Keratinocyte (primary cell): ENCODE results near the gene CLSTN3. TPM values are rescaled to one million over a fixed set of nuclear protein-coding genes. Genes with fewer than 3 reads are reported as not detected.

Experiments
- DNase-seq: peaks from one replicate; pipeline ENCODE4 v3.0.0-alpha.2; 2011; ENCODE audit warnings: low read depth, missing footprints, low spot score
- FAIRE-seq: peaks from 2 replicates; lab custom pipeline; 2011; peaks lifted over from hg19 to GRCh38; lab: Jason Lieb, UNC
- H2AFZ ChIP-seq: 2 replicates; pipeline ENCODE4 v1.6.0; 2012; ENCODE audit warnings: low read length, control low read depth, inconsistent platforms; ENCODE audit not compliant: control insufficient read depth
- H3K27ac ChIP-seq: 2 replicates; pipeline ENCODE4 v1.5.1; 2011; ENCODE audit warnings: low read length; ENCODE audit not compliant: control insufficient read depth, insufficient read depth
- H3K27me3 ChIP-seq: 3 replicates; pipeline ENCODE4 v1.6.0; 2011; ENCODE audit warnings: low read length; ENCODE audit not compliant: control insufficient read depth, insufficient read depth; ENCODE audit errors: extremely low read depth
- H3K36me3 ChIP-seq, 2 experiments: 2 replicates in 1 of 2; 3 replicates in 1 of 2; pipeline ENCODE4 v1.5.1; 2011; ENCODE audit warnings: low read length in 2 of 2, mild to moderate bottlenecking in 1 of 2; ENCODE audit not compliant: control insufficient read depth in 2 of 2, insufficient read depth in 2 of 2; ENCODE audit errors: extremely low read depth in 1 of 2
- H3K4me1 ChIP-seq: 3 replicates; pipeline ENCODE4 v1.5.1; 2011; ENCODE audit warnings: low read length; ENCODE audit not compliant: control insufficient read depth, insufficient read depth; ENCODE audit errors: extremely low read depth
- H3K4me2 ChIP-seq: 3 replicates; pipeline ENCODE4 v1.6.0; 2011; ENCODE audit warnings: low read depth, low read length; ENCODE audit not compliant: control insufficient read depth, insufficient read depth; ENCODE audit errors: extremely low read depth
- H3K4me3 ChIP-seq, 3 experiments: fragments of 200-600 bp in 1 of 3; sonication (generic) in 1 of 3; 2 replicates in 2 of 3; 3 replicates in 1 of 3; pipeline ENCODE4 v1.5.1; 2011 to 2016; ENCODE audit warnings: low read length in 3 of 3, mild to moderate bottlenecking in 3 of 3, control low read depth in 2 of 3, inconsistent platforms in 1 of 3, low read depth in 1 of 3, mixed read lengths in 1 of 3, mixed run types in 1 of 3, moderate library complexity in 1 of 3; ENCODE audit not compliant: control insufficient read depth in 2 of 3, insufficient read depth in 2 of 3; ENCODE audit errors: extremely low read depth in 1 of 3
- H3K79me2 ChIP-seq: 2 replicates; pipeline ENCODE4 v1.6.0; 2012; ENCODE audit warnings: low read length; ENCODE audit not compliant: control insufficient read depth, insufficient read depth
- H3K9ac ChIP-seq: 3 replicates; pipeline ENCODE4 v1.6.0; 2011; ENCODE audit warnings: low read length; ENCODE audit not compliant: control insufficient read depth, insufficient read depth; ENCODE audit errors: extremely low read depth
- H3K9me1 ChIP-seq: 3 replicates; pipeline ENCODE4 v1.6.0; 2011; ENCODE audit warnings: low read length; ENCODE audit not compliant: control insufficient read depth, insufficient read depth; ENCODE audit errors: extremely low read depth
- H3K9me3 ChIP-seq: 2 replicates; pipeline ENCODE4 v1.5.1; 2012; ENCODE audit warnings: low read depth, low read length; ENCODE audit not compliant: control insufficient read depth
- H4K20me1 ChIP-seq: 3 replicates; pipeline ENCODE4 v1.6.0; 2011; ENCODE audit warnings: low read length; ENCODE audit not compliant: control insufficient read depth, insufficient read depth; ENCODE audit errors: extremely low read depth
- CTCF ChIP-seq, 3 experiments: IDR thresholded peaks in 1 of 3; conservative IDR thresholded peaks in 1 of 3; optimal IDR thresholded peaks in 1 of 3; 2 replicates in 2 of 3; 3 replicates in 1 of 3; pipeline versions ENCODE3 to v1.5.1; 2011; ENCODE audit warnings: low read length in 3 of 3, mild to moderate bottlenecking in 3 of 3, moderate library complexity in 2 of 3, control low read depth in 1 of 3, inconsistent platforms in 1 of 3; ENCODE audit not compliant: insufficient read depth in 2 of 3; ENCODE audit errors: extremely low read depth in 1 of 3
- EZH2 ChIP-seq: IDR thresholded peaks from one replicate; pipeline ENCODE4 v1.6.1; 2012; ENCODE audit warnings: inconsistent platforms, mild to moderate bottlenecking, low read length, moderate library complexity
- dilution Hi-C: fragments of 300-500 bp; cut with MboI; formaldehyde crosslinking; loops from one replicate; pipeline ENCODE4 v1.7.0; 2020; ENCODE audit warnings: low sequenced_read_pairs; ENCODE audit not compliant: extremely low pct_ligation_motif_present
- polyA plus RNA-seq, 5 experiments: library from polyadenylated mRNA; depleted of rRNA in 3 of 5; stranded (reverse) in 3 of 5; stranded (forward) in 1 of 5; unstranded in 1 of 5; fragments of >200 nt; gene quantifications; 1 replicate in 1 of 5; 2 replicates in 3 of 5; 3 replicates in 1 of 5; pipeline versions ENCODE4 v1.2.1 to v1.2.3, GENCODE V29; 2011 to 2012; ENCODE audit warnings: missing spikeins in 2 of 5, low read depth in 1 of 5, low replicate concordance in 1 of 5

CLSTN3 gene
- polyA plus RNA-seq, 1 donor (not counting 4 experiments of a cell fraction or from before 2014, with no cell fraction given): 12.8 TPM

GRCh38 chr12:7116196-7116595, 14.0 kb upstream of the CLSTN3 start:
- Histone ChIP-seq H3K4me2 (no peak overlapping the region), H3K27me3 (no peaks in the 10 kb centered on the region), H3K4me3 (no peak overlapping the region), H3K9ac (no peak overlapping the region), H4K20me1 (no peaks in the 10 kb centered on the region), H3K9me1 (no peaks in the 10 kb centered on the region), H3K27ac (no peak overlapping the region), H3K36me3 (peaks cover 25 to 29% of the 10 kb centered on the region in 2 experiments), H3K4me1 (no peaks in the 10 kb centered on the region), H3K79me2 (no peaks in the 10 kb centered on the region), H2AFZ (no peak overlapping the region), H3K9me3 (no peaks in the 10 kb centered on the region)
- FAIRE-seq (no peak), DNase-seq (no peak)
- dilution Hi-C loops: no loop called here
- TF ChIP-seq CTCF (optimal IDR thresholded peaks at IDR 0.05 in 1 of 3, IDR thresholded peaks at IDR 0.05 in 1 of 3, conservative IDR thresholded peaks at IDR 0.05 in 1 of 3; ENCODE audit: extremely low read depth in 1 of 3, insufficient read depth in 2 of 3, low read length in 3 of 3) (no peak), EZH2 (no peak)

GRCh38 chr12:7116916-7117315, 13.3 kb upstream of the CLSTN3 start:
- H3K4me3 ChIP-seq: no peak overlapping the region
- H3K9me3 ChIP-seq: no peaks in the 10 kb centered on the region
- dilution Hi-C loops: no loop called here
- H3K4me2 ChIP-seq: no peak overlapping the region
- no peaks in the 10 kb centered on the region for H3K79me2 ChIP-seq
- H3K9ac ChIP-seq: no peak overlapping the region
- H3K27me3 ChIP-seq: no peaks in the 10 kb centered on the region
- H3K27ac ChIP-seq: no peak overlapping the region
- H2AFZ ChIP-seq: no peak overlapping the region
- TF ChIP-seq EZH2 (no peak), CTCF (optimal IDR thresholded peaks at IDR 0.05 in 1 of 3, IDR thresholded peaks at IDR 0.05 in 1 of 3, conservative IDR thresholded peaks at IDR 0.05 in 1 of 3; ENCODE audit: extremely low read depth in 1 of 3, insufficient read depth in 2 of 3, low read length in 3 of 3) (no peak)
- H3K9me1 ChIP-seq: no peaks in the 10 kb centered on the region
- peaks cover 27 to 29% of the 10 kb centered on the region in 2 experiments for H3K36me3 ChIP-seq
- H4K20me1 ChIP-seq: no peaks in the 10 kb centered on the region
- DNase-seq: no peak
- FAIRE-seq: no peak
- H3K4me1 ChIP-seq: no peaks in the 10 kb centered on the region
